GM18517 (cell line): ENCODE data around the gene GSE1.

Experiments
- ATAC-seq: cut with Tn5 transposase; IDR thresholded peaks from one replicate; pipeline ENCODE4 v1.9.1; 2021; ENCODE audit warnings: mild to moderate bottlenecking, moderate library complexity; ENCODE audit not compliant: unreplicated experiment

GSE1 gene

GRCh38 chr16:85695196-85696128, 82.3 kb downstream of the GSE1 start:
- no peak for ATAC-seq

DNA sequence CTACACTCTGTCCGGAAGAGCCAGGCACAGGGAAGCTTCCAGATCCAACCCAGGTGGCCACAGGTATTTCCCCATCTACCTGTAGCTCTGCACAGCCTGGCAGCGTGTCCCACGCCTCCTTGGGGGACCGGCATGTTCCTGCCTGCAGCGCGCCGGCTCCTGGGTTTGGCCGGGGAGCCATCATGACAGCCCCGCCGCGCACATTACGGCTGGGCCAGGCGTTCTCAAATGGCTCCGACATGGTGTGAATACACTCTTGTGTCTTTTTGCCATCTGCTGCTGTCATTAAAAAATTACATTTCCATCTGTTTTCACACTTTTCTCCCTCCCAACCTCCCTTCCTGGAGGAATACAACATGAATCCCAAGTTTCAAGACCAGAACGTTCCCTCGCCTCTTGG, 83.7 kb downstream of the GSE1 start:
- ATAC-seq, result no peak

DNA sequence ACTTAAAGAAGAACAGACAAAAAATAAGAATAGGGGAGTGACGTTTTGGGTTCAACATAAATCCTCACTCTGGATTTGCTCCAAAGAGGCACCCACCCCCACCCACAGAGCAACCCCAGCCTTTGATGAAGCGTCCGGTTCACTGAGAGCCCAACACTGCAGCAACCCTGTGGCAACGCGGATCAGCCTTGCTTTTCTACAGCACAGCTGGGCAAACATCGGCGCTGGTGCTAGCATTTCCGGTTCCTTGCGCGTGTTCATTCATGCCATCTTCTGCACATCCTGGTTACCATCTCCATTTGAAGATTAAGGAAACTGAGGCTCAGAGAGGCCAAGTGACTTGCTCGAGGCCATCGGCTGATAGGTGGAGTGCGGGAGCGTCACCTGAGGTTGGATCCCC, 84.3 kb downstream of the GSE1 start:
- no peak for ATAC-seq

- no peak for ATAC-seq
Measured at GRCh38 chr16:85698459-85698891, 85.4 kb downstream of the GSE1 start.

DNA sequence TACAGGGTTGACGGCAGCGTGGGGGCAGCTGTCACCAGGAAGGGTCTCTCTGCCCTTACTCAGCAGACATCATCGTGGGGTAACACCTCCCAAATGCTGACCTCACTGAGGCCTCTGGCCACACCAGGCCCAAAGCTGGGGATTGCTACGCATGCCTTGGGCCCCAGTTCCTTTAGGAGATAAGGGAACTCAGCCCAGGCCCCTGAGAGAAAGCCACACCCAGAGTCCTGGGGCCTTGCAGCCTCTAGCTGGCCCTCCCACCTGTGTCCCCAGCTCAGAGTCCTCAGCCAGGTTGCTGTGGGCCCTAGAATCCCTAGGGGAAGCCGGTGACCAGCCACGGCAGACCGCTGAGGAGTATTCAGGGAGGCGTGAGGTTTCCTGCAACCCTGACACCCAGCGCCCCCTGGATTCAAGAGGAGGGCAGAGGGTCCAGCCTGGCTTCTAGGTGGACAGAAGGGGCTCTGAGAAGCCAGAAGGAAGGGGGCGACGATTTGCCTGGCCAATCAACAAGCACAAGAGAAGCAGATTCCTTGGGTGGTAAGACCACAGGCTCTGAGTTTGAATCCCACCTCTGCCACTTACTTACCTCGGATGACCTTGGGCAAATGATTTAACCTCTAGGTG, 85.9 kb downstream of the GSE1 start:
- ATAC-seq, result no peak

GRCh38 chr16:85699628-85700027, 86.5 kb downstream of the GSE1 start:
- ATAC-seq, result no peak

DNA sequence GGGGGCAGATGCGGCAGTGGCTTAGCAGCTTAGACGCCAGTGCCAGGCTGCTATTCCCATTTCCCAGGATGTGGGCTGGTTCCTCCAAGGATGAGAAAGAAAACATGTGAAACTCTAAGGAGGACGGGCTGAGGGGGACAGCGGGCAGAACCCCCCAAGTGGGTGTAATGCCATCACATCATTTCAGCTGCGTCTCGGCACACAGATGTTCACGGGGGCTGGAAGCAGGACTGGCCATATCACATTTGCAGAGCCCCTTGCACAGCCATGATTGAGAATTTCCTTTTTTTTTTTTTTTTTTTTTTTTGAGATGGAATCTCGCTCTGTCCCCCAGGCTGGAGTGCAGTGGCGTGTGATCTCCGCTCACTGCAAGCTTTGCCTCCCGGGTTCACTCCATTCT, 90.9 kb downstream of the GSE1 start:
- ATAC-seq, result no peak

DNA sequence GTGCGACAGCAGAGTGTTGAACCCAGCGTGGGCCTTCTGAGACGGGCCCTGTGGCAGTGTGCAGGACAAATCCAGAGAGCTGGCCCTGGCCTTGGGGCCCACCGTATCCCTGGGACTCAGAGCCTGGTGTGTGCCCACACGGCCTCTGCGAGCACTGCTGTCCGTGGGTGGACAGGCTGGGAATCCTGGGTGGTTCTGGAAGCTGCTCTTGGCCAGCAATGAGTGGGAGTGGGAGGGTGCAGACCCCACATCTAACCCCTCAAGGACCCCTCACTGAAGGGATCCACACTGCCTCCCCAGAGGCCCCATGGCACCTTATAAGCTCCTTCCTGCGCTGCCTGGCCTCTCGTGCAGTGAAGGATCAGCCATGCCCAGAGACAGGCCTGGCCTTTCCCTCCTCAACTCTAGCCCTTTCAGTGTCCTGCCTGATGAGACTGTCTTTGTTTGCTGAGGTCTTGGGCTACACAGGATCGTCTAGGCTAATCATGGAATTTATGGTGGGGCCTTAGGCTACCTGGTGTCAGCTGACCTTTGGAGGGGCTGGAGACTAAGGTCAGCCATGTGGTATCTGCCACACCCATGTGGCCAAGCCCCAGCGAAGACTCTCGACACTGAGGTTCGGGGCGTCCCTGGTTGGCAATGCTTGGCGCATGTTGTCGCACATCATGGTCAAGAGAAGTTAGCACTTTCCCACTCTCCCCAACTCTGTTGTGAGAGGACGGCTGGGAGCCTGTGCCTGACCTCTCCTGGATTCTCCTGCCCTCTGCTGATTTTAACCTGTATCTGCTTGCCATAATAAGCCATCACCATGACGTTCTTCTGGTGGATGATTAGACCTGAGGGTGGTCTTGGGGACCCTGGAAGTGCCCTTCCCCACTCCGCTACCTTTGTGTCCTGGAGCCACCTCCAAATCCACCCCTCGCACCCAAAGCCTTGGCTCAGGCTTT, 92.1 kb downstream of the GSE1 start:
- ATAC-seq, result no peak

DNA sequence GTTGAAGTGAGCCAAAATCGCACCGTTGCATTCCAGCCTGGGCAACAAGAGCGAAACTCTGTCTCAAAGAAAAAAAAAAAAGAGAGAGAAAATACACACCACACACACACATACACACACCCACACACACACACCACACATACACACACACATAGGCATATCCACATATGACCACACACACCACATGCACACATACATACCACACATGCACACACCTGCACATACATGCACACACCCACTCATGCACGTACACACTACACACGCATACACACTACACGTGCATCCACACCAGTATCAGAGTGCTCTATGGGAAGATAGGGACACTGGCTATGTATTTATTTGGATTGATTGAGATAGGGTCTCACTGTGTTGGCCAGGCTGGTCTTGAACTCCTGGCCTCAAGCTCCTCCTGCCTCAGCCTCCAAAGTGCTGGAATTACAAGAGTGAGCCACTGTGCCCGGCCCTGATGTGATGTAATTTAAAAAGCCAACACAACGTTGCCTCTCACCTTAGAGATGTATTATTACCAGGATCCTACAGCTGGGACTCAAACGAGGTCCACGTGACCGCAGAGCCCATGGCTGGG, 93.4 kb downstream of the GSE1 start:
- ATAC-seq, result no peak

DNA sequence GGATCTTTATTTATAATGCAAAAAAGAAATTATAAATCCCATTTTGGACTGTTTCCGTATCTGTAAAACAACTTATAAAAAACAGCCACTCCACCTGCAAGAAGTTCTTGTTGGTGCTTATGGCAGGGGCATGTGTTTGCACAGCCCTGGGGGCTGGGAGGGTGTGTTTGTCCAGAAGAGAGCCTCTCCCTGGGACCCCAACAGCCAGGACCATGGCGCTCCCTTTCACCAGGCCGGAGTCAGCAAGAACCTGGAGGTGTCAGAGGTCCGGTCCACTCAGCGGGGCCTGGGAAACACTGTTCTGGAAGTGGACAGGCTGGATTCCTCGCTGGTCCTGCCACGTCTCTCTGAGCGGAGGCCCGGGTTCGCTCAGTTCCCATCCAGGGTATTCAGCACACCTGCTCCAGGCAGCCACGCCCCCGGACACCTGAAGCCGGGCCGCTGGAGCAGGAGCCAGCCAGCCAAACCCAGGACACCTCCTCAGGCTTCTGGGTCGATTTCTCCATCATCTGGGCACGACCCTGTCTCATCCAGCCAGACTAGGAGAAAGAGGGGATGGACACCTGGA, 94.5 kb downstream of the GSE1 start:
- no peak for ATAC-seq

GRCh38 chr16:85708338-85708737, 95.2 kb downstream of the GSE1 start:
- no peak for ATAC-seq

GRCh38 chr16:85709766-85710585, 96.9 kb downstream of the GSE1 start:
- ATAC-seq, result no peak

GRCh38 chr16:85710732-85711131, 97.6 kb downstream of the GSE1 start:
- ATAC-seq, result no peak

GRCh38 chr16:85711982-85712587, 99.0 kb downstream of the GSE1 start:
- ATAC-seq, result no peak

DNA sequence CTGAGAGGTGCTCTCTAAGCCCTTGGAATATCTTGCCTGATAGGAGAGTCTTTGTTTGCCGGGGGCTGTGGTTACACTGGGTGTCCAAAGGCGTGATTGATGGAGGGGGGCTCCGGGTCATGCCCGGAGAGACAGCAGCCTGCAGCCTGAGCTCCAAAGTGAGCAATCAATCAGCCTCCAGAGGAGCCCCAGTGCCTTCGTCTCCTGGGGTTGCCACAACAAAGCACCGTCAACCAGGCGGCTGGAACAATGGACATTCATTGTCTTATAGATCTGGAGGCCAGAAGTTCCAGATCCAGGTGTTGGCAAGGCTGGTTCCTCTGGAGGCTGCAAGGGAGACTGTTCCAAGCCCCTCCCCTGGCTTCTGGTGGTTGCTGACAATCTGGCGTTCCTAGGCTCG, 99.7 kb downstream of the GSE1 start:
- ATAC-seq, result no peak

DNA sequence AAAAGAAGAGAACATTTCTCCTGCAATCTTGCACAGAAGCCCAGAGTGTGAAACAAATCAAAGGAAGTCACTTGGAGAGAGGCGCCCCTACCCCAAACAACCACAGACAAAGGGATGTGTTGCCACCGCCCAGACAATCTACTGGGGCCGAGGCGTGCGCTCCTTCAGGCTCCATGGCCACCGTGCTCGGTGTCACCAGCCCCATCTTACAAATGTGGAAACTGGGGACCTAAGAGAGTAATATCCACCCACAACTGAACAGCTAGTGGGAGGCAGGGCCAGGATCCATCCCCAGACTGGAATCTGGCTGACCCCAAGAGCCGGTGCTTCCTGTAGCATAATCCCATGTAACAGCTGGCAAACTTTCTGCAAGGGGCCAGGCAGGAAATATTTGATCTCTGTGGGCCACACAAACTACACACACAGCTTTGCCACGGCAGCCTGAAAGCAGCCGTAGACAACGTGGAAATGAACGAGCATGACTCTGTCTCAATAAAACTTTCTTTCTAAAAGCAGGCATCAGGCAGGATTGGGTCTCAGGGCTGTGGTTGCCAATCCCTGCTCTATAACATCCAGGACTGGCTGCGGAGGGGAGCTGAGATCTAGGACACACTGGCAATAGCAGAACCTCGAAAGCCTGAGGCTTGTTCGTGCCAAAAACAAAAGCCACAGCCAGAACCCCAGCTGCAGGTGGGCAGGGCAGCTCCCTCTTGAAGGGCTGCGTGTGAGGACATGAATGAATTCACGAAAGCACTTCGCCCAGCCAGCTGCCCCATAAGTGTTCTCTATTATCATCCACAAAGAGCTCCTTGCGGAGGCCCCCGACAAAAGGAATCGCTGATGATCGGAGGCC, 102.3 kb downstream of the GSE1 start:
- no peak for ATAC-seq

DNA sequence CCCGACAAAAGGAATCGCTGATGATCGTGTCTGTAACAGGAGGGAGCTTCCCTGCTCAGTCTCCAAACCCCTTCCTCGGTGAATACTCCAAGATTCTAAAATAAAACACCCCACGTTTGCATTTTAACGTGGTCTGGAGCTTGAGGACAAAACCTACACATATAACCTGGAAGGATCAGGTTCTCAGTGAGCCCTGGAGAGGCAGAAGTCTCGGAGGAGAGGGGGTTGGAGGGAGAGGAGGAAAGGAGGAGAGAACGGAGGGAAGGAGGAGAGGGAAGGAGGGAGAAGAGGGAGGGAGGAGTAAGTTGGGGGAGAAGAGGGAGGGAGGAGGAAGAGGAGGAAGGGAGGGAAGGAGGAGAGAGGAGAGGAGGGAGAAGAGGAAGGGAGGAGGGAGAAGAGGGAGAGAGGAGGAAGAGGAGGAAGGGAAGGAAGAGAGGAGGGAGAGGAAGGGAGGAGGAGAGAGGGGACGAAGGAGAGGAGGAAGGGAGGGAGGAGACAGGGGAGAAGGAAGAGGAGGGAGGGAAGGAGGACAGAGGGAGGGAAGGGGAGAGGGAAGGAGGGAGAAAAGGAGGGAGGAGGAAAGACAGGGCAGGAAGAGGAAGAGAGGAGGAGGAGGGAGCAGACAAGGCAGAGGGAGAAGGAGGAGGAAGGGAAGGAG, 103.0 kb downstream of the GSE1 start:
- no peak for ATAC-seq

DNA sequence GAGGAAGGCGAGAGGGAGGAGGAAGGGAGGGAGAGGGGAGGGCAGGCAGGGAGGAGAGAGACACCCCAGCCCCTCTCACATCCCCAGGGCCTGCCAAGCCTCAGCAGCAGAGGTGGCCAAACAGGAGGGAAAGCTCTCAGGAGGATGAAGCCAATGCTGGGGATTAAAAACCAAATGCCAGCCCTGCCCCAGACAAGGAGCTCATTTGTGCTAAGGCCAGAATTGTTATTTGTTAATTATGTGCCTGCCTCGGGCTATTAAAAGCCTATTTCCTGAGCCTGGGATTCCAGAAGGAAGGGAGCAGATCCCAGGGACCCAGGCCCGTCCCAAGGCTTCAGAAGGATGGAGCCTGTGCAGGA, 103.5 kb downstream of the GSE1 start:
- no peak for ATAC-seq
